Measurements from ENCODE around the gene ADAMTS8.

DNA sequence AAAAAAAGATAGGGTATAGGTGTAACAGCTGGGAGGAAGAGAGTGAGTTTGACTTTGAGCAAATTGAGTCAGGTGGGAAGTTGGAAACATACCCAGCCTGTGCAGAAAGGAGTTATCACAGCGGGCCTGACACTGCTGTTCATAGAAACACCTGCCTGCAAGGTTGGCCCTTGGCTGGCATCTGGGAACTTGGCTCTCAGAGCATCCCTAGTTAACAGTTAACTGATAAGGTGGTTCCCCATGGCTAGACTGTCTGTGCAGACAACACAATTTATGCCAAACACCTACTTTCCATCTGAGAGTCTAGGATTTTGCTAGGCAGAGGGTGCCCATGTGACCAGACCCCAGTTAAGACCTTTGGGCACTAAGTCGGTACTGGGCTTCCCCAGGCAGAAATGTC is 31.4 kb downstream of the ADAMTS8 start:
- TF ChIP-seq, protein P1, sequence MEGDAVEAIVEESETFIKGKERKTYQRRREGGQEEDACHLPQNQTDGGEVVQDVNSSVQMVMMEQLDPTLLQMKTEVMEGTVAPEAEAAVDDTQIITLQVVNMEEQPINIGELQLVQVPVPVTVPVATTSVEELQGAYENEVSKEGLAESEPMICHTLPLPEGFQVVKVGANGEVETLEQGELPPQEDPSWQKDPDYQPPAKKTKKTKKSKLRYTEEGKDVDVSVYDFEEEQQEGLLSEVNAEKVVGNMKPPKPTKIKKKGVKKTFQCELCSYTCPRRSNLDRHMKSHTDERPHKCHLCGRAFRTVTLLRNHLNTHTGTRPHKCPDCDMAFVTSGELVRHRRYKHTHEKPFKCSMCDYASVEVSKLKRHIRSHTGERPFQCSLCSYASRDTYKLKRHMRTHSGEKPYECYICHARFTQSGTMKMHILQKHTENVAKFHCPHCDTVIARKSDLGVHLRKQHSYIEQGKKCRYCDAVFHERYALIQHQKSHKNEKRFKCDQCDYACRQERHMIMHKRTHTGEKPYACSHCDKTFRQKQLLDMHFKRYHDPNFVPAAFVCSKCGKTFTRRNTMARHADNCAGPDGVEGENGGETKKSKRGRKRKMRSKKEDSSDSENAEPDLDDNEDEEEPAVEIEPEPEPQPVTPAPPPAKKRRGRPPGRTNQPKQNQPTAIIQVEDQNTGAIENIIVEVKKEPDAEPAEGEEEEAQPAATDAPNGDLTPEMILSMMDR (IDR thresholded peaks at IDR 0.05) = no peak
- TF ChIP-seq POLR2A (IDR thresholded peaks at IDR 0.05) = no peak
